ENCODE measurements around the gene CFAP299.

- no peak for TF ChIP-seq POLR2A (IDR thresholded peaks at IDR 0.05)
- no peak for TF ChIP-seq CTCF (IDR thresholded peaks at IDR 0.05)
Measured at GRCh38 chr4:80781431-80781830, 445.9 kb downstream of the CFAP299 start.

Data from gastroesophageal sphincter (tissue), 3 donors.